Natural killer cell (primary cell): ENCODE measurements around the gene CLPTM1. TPM values are rescaled to one million over a fixed set of nuclear protein-coding genes. Genes with fewer than 3 reads are reported as not detected.

Experiments
- ATAC-seq, 3 donors: fragments of 150-1000 bp in 2 of 3; fragments of 200-7000 bp in 1 of 3; cut with Tn5 transposase; 1 replicate in 1 of 3; 2 replicates in 2 of 3; pipeline ENCODE4 v1.10.0; 2021; ENCODE audit warnings: mild to moderate bottlenecking in 2 of 3, moderate library complexity in 2 of 3
- DNase-seq, 2 donors: peaks; one replicate each; pipeline versions ENCODE4 v3.0.0 to v3.0.0-alpha.2; 2013 to 2021; ENCODE audit warnings: mixed read lengths in 1 of 2
- H3K27ac ChIP-seq: one replicate; pipeline ENCODE4 v1.5.1; 2013; ENCODE audit warnings: mild to moderate bottlenecking, low read length
- H3K27me3 ChIP-seq: one replicate; pipeline ENCODE4 v1.6.1; 2013; ENCODE audit warnings: low read length; ENCODE audit not compliant: control insufficient read depth, insufficient read depth
- H3K36me3 ChIP-seq: one replicate; pipeline ENCODE4 v1.6.1; 2013; ENCODE audit warnings: low read length; ENCODE audit not compliant: control insufficient read depth, insufficient read depth
- H3K4me1 ChIP-seq: one replicate; pipeline ENCODE4 v1.6.1; 2013; ENCODE audit warnings: low read length; ENCODE audit not compliant: control insufficient read depth, insufficient read depth
- H3K4me3 ChIP-seq: one replicate; pipeline ENCODE4 v1.5.1; 2013; ENCODE audit warnings: low read length
- H3K9me3 ChIP-seq: one replicate; pipeline ENCODE4 v1.6.1; 2013; ENCODE audit warnings: low read length; ENCODE audit not compliant: control insufficient read depth, insufficient read depth
- H3K27ac Mint-ChIP-seq, 2 donors: one replicate each; pipeline ENCODE4 v1.8.0; 2022; ENCODE audit warnings: mild to moderate bottlenecking in 2 of 2, mixed read lengths in 2 of 2, moderate library complexity in 1 of 2
- H3K27me3 Mint-ChIP-seq, 2 donors: one replicate each; pipeline ENCODE4 v1.8.0; 2022; ENCODE audit warnings: low read depth in 2 of 2, mixed read lengths in 2 of 2
- H3K36me3 Mint-ChIP-seq: one replicate; pipeline ENCODE4 v1.8.0; 2022; ENCODE audit warnings: mixed read lengths
- H3K4me1 Mint-ChIP-seq, 2 donors: one replicate each; pipeline ENCODE4 v1.8.0; 2022; ENCODE audit warnings: mixed read lengths in 2 of 2
- H3K4me3 Mint-ChIP-seq: one replicate; pipeline ENCODE4 v1.8.0; 2022; ENCODE audit warnings: mild to moderate bottlenecking, moderate library complexity, mixed read lengths
- H3K9me3 Mint-ChIP-seq, 2 donors: one replicate each; pipeline ENCODE4 v1.8.0; 2022; ENCODE audit warnings: mixed read lengths in 2 of 2
- WGBS: methylation state at CpG from one replicate; pipeline ENCODE4 v1.1.7; 2013; ENCODE audit warnings: missing lambda C conversion rate; ENCODE audit not compliant: insufficient coverage; 5-methylcytosine and 5-hydroxymethylcytosine counted together
- intact Hi-C: fragments of 100-400 bp; cut with micrococcal nuclease; formaldehyde crosslinking; loops from one replicate; pipeline ENCODE4 v1.14.2; 2022
- total RNA-seq, 4 donors: library from RNA; stranded (reverse); fragments of 120-200 nt in 1 of 4; gene quantifications; one replicate each; pipeline versions ENCODE4 v1.2.3 to v1.2.4, GENCODE V29; 2013 to 2022
- TF ChIP-seq, protein P1 (sequence below): fragments of 200-600 bp; IDR thresholded peaks from one replicate; pipeline ENCODE4 v1.8.0; 2022; ENCODE audit warnings: antibody characterized with exemption

The CLPTM1 gene
- total RNA-seq, 3 donors from 2014 or later (not counting 1 experiment from before 2014, with no cell fraction given): 97.1 to 125 (median 120) TPM

DNA sequence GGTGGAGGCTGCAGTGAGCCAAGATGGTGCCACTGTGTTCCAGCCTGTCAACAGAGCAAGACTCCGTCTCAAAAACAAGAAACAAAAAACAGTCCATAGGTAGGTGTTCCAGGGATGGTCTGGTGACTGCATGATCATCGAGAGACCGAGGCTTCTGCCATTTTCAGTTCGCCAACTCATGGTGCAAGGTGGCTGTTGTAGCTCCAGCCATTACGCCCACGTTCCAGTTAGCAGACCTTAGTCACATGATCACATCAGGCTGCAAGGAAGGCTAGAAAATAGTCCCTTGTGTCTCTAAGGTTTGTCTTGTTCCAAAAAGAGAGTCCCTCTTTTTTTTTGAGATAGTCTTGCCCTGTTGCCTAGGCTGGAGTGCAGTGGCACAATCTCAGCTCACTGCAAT is 80.6 kb downstream of the CLPTM1 start:
- no peak for ATAC-seq
- TF ChIP-seq, protein P1, sequence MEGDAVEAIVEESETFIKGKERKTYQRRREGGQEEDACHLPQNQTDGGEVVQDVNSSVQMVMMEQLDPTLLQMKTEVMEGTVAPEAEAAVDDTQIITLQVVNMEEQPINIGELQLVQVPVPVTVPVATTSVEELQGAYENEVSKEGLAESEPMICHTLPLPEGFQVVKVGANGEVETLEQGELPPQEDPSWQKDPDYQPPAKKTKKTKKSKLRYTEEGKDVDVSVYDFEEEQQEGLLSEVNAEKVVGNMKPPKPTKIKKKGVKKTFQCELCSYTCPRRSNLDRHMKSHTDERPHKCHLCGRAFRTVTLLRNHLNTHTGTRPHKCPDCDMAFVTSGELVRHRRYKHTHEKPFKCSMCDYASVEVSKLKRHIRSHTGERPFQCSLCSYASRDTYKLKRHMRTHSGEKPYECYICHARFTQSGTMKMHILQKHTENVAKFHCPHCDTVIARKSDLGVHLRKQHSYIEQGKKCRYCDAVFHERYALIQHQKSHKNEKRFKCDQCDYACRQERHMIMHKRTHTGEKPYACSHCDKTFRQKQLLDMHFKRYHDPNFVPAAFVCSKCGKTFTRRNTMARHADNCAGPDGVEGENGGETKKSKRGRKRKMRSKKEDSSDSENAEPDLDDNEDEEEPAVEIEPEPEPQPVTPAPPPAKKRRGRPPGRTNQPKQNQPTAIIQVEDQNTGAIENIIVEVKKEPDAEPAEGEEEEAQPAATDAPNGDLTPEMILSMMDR: no peak
- Histone ChIP-seq H3K27me3 (no peaks in the 10 kb centered on the region), H3K4me1 (peaks cover 24% of the 10 kb centered on the region), H3K27ac (no peak overlapping the region), H3K36me3 (peaks cover 27% of the 10 kb centered on the region), H3K4me3 (no peak overlapping the region), H3K9me3 (no peaks in the 10 kb centered on the region)
- intact Hi-C loops: loop anchor here (5.0 kb wide), 1 partner anchor 33 kb away; the partner anchor contains the start of gene RELB
- peaks cover 20 to 23% of the 10 kb centered on the region in 2 donors for H3K4me1 Mint-ChIP-seq
- no peak overlapping the region for H3K4me3 Mint-ChIP-seq
- H3K27me3 Mint-ChIP-seq: no peaks in the 10 kb centered on the region
- H3K27ac Mint-ChIP-seq: no peak overlapping the region
- H3K9me3 Mint-ChIP-seq: no peaks in the 10 kb centered on the region
- peak in 1 of 2 donors; percentile 23 for DNase-seq
- H3K36me3 Mint-ChIP-seq: no peaks in the 10 kb centered on the region
- 98% methylated on average over 6 of the region's 6 CpGs for WGBS

DNA sequence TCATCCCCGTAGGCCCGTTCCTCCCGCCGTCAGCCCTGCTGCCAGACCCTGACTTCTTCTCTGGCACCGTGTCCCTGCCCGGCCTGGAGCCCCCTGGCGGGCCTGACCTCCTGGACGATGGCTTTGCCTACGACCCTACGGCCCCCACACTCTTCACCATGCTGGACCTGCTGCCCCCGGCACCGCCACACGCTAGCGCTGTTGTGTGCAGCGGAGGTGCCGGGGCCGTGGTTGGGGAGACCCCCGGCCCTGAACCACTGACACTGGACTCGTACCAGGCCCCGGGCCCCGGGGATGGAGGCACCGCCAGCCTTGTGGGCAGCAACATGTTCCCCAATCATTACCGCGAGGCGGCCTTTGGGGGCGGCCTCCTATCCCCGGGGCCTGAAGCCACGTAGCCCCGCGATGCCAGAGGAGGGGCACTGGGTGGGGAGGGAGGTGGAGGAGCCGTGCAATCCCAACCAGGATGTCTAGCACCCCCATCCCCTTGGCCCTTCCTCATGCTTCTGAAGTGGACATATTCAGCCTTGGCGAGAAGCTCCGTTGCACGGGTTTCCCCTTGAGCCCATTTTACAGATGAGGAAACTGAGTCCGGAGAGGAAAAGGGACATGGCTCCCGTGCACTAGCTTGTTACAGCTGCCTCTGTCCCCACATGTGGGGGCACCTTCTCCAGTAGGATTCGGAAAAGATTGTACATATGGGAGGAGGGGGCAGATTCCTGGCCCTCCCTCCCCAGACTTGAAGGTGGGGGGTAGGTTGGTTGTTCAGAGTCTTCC is 82.4 kb downstream of the CLPTM1 start:
- intact Hi-C loops: loop anchor here (5.0 kb wide), 1 partner anchor 35 kb away; the partner anchor contains the start of gene RELB
- Histone ChIP-seq H3K27me3 (no peaks in the 10 kb centered on the region), H3K27ac (no peak overlapping the region), H3K36me3 (peaks cover 26% of the 10 kb centered on the region), H3K4me1 (peaks cover 38% of the 10 kb centered on the region), H3K9me3 (no peaks in the 10 kb centered on the region), H3K4me3 (no peak overlapping the region)
- no peak for ATAC-seq
- DNase-seq: peak in 1 of 2 donors; percentile 30
- TF ChIP-seq, protein P1: no peak
- 94% methylated on average over 31 of the region's 37 CpGs for WGBS
- Mint-ChIP-seq H3K36me3 (no peaks in the 10 kb centered on the region), H3K27me3 (no peaks in the 10 kb centered on the region), H3K9me3 (no peaks in the 10 kb centered on the region), H3K4me3 (peak overlapping the region; percentile 55), H3K4me1 (peaks cover 31 to 36% of the 10 kb centered on the region in 2 donors), H3K27ac (no peak overlapping the region)

DNA sequence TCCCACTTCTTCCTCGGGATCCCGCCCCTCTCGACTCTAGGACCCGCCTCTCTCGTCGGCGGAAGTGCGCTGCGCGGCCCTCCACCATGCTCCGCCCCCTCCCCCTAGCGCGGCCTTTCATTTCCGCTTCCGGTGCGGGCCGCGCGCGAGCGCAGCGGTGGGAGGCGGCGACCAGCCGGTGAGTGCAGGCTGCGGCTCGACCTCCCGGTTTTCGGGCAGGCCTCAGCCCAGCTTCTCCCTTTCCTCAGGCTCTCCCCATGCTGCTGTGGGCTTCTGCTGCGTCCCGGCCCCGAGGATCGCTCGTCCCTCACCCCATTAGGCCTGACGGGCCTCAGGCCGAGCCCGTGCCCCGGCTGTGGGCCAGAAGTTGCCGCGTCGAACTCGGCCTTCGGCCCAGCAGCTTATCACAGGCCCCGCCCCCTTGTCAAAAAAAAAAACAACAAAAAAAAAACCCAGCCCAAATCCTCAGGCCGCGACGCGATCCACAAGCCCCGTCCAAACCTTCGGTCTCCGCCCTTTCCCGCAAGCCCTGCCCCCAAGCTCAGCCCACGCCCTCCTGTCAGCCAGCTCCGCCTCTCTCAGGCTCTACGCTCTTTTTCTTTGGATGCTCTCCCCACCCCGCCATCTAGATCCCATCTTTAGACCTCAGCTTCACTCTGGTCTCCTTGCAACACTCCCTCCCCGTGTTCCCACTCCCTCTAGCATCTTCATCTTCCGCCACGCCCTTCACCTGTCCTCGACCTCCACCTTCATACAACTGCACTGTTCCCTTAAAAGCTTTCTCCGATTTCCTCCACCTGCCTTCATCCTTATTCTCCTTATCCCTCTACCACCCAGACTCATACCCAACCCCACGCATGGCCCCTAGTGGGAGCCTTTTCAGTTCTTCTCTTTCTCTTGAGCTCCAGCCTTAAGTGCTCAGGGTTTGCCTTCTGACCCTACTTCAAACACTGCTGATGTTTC is 84.0 kb downstream of the CLPTM1 start, which contains the start of gene CLASRP:
TSS of gene CLASRP (plus strand) at position 115 of the 963 bp plus-strand sequence. CDS start 1,168 bp downstream, outside the sequence.
- Mint-ChIP-seq H3K36me3 (no peaks in the 10 kb centered on the region), H3K27me3 (no peaks in the 10 kb centered on the region), H3K9me3 (no peaks in the 10 kb centered on the region), H3K27ac (peak within 1 kb of the TSS; percentile 93 to 95), H3K4me3 (peak within 1 kb of the TSS; percentile 95), H3K4me1 (peaks cover 31 to 36% of the 10 kb centered on the region in 2 donors)
- H3K9me3 ChIP-seq: no peaks in the 10 kb centered on the region
- peak within 1 kb of the TSS; percentile 91 for H3K27ac ChIP-seq
- H3K27me3 ChIP-seq: no peaks in the 10 kb centered on the region
- peaks cover 25% of the 10 kb centered on the region for H3K36me3 ChIP-seq
- H3K4me3 ChIP-seq: peak within 1 kb of the TSS; percentile 89
- ATAC-seq (peak; percentile 92 to 97 (median 93)), DNase-seq (peak; percentile 89 to 95)
- 4% methylated on average over 62 of the region's 62 CpGs for WGBS
- H3K4me1 ChIP-seq: peaks cover 38% of the 10 kb centered on the region
- TF ChIP-seq, protein P1: no peak
- intact Hi-C loops: loop anchor here (5.0 kb wide), 1 partner anchor 37 kb away; the partner anchor contains the start of gene RELB
